GM19372 (cell line): ENCODE results near the gene WDR77.

Experiments used
- ATAC-seq: cut with Tn5 transposase; IDR thresholded peaks from one replicate; pipeline ENCODE4 v1.9.1; 2021; ENCODE audit warnings: mild to moderate bottlenecking, low read depth, moderate library complexity; ENCODE audit not compliant: unreplicated experiment

WDR77 gene

GRCh38 chr1:111470596-111470995 lies 21.5 kb upstream of the WDR77 start:
- ATAC-seq, result no peak

- no peak for ATAC-seq
Measured at GRCh38 chr1:111469539-111469938, 20.5 kb upstream of the WDR77 start.

- ATAC-seq, result no peak
Measured at GRCh38 chr1:111468717-111469100, 19.7 kb upstream of the WDR77 start.

- ATAC-seq, result no peak
Measured at GRCh38 chr1:111467865-111468716, 19.0 kb upstream of the WDR77 start.

DNA sequence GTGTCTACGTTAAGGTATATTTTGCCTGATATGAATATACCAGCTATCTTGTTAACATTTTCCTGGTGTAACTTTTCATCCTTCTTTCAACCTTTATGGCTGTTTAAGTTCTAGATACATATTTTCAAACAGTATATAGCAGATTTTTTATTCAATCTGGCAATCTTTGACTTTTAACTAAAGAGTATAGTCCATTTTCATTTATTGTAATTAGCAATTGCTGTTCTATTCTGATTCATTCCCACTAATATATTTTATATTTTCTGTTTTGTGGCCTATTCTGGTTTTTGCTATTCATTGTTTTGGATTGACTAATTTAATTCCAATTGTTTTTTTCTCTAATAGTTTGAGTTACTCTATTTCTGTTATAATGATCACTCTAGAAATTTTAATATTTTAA lies 17.4 kb upstream of the WDR77 start:
- no peak for ATAC-seq

GRCh38 chr1:111465754-111466153 lies 16.7 kb upstream of the WDR77 start:
- no peak for ATAC-seq

DNA sequence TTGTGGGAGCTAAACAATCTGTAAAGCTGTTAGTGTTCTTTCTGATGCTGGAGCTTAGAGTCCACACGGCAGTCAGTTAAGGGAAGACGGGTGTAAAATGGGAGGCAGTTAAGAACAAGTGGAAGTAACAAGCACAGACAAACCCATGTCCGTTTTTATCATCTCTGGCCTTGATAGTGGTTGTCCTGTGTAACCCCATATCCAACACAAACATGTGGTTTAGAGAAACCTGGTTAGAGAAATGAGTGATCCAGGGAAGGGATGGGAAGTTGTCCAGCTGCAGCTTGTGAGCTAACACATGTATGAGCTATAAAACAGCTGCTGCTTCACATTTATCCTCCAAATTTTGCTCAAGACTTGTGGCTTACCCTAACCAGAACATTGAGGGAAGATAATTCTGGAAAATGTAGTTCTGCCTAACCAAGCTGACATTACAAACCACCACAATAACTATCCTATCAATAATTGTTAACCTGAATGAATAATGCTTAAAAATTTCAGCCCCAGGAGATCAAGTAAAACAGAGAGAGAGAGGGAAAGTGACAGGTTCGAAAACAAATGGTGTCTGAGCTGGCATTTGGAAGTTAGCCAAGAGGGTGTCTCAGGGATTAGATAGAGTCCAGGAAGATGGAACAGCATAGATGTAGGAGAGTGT lies 14.1 kb upstream of the WDR77 start:
- ATAC-seq, result no peak

- ATAC-seq, result no peak
Measured at GRCh38 chr1:111462370-111463028, 13.4 kb upstream of the WDR77 start.

GRCh38 chr1:111461765-111462164 lies 12.7 kb upstream of the WDR77 start:
- ATAC-seq, result no peak

DNA sequence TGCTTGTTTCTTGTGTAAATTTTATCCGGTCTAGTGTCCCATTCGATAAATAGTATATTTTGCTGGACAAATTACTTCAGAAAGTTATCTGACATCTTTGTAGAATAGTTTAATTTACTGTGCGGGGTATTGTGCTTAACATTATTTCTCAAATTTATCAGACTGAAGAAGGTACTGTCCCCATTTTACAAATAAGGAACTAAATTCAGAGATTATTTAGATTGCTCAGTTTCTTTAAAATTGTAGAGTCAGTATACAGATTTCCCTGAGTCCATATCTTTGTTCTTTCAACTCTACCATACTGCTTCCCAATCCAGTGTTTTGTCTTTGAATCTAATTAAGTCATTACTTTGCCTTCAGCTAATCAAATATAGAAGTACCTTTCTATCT lies 6.6 kb upstream of the WDR77 start:
- no peak for ATAC-seq

- no peak for ATAC-seq
Measured at GRCh38 chr1:111454859-111455641, 6.0 kb upstream of the WDR77 start.

DNA sequence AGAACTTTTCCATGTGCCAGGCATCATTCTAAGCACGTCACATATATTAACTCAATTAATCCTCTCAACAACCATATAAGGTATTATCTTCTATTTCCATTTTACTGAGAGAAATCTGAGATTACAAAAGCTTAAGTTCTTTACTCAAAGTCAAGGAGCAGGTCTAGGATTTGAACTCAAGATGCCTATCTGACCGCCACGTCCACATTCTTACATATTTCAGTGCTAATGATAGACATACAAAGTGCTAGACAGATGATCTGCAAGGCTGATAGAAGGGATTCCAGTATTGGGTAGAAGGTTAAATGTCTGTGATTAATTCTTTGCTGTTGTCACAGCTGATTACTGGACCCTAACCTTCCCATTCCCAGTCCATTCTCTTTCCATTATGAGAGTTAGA lies 4.7 kb upstream of the WDR77 start:
- ATAC-seq, result no peak

GRCh38 chr1:111452581-111452980 lies 3.5 kb upstream of the WDR77 start:
- ATAC-seq, result no peak

- no peak for ATAC-seq
Measured at GRCh38 chr1:111450185-111450584, 1.1 kb upstream of the WDR77 start.

- no peak for ATAC-seq
Measured at GRCh38 chr1:111449703-111450017, 604 bp upstream of the WDR77 start.

GRCh38 chr1:111448482-111448917 lies 556 bp downstream of the WDR77 start:
- no peak for ATAC-seq

- ATAC-seq, result no peak
Measured at GRCh38 chr1:111446967-111447892, 1.8 kb downstream of the WDR77 start.

- no peak for ATAC-seq
Measured at GRCh38 chr1:111446546-111446945, 2.5 kb downstream of the WDR77 start.

DNA sequence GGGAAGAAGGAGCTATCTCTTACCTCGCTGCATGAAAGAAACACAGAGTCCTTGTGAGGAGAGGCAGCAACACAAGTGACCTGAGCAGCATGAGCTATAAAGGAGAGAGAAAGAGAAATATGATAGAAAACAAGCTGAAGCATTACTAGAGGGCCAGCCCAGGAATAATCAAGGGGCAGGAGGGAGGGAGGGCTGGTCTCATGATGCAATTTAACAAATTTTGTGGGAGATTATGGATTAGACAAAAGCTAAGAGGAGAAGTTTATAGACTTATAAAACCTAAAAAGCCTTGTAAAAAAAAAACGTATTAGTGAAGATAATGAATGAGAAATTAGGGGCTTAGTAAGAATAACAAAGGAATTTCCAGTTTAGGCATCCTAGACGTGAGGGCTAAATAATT lies 5.0 kb downstream of the WDR77 start:
- no peak for ATAC-seq

- no peak for ATAC-seq
Measured at GRCh38 chr1:111442457-111442856, 6.6 kb downstream of the WDR77 start.
